Lung (tissue), 12 donors: Measurements from ENCODE around the gene SNCG. TPM values are rescaled to one million over a fixed set of nuclear protein-coding genes. Genes with fewer than 3 reads are reported as not detected.

Experiments
- ATAC-seq: fragments of 200-7000 bp; cut with Tn5 transposase; one replicate; pipeline ENCODE4 v1.9.1; 2020; ENCODE audit warnings: moderate number of reproducible peaks; ENCODE audit not compliant: insufficient read depth, low FRiP score
- DNase-seq, 3 donors: peaks; one replicate each; pipeline ENCODE4 v3.0.0-alpha.2; 2013 to 2017
- H3K27ac ChIP-seq, 2 donors: one replicate each; pipeline ENCODE4 v1.5.1; 2013; ENCODE audit warnings: mild to moderate bottlenecking in 2 of 2, moderate library complexity in 2 of 2, control low read depth in 1 of 2, inconsistent platforms in 1 of 2, low read depth in 1 of 2, low read length in 1 of 2
- H3K27me3 ChIP-seq, 3 donors: one replicate each; pipeline ENCODE4 v1.5.1; 2013; ENCODE audit warnings: low read length in 2 of 3; ENCODE audit not compliant: control insufficient read depth in 3 of 3, insufficient read depth in 3 of 3
- H3K36me3 ChIP-seq, 4 donors: one replicate each; pipeline ENCODE4 v1.5.1; 2013; ENCODE audit warnings: low read length in 4 of 4, mild to moderate bottlenecking in 1 of 4, moderate library complexity in 1 of 4; ENCODE audit not compliant: control insufficient read depth in 4 of 4, insufficient read depth in 4 of 4
- H3K4me1 ChIP-seq, 5 donors: one replicate each; pipeline ENCODE4 v1.5.1; 2013; ENCODE audit warnings: low read length in 5 of 5, mild to moderate bottlenecking in 2 of 5, moderate library complexity in 1 of 5; ENCODE audit not compliant: control insufficient read depth in 5 of 5, insufficient read depth in 5 of 5
- H3K4me3 ChIP-seq: one replicate; pipeline ENCODE4 v1.5.1; 2013; ENCODE audit warnings: mild to moderate bottlenecking, control low read depth, moderate library complexity
- H3K9ac ChIP-seq, 2 donors: one replicate each; pipeline ENCODE4 v1.5.1; 2013; ENCODE audit warnings: low read length in 2 of 2, control low read depth in 1 of 2; ENCODE audit not compliant: insufficient read depth in 1 of 2
- H3K9me3 ChIP-seq, 4 donors: one replicate each; pipeline ENCODE4 v1.5.1; 2013; ENCODE audit warnings: low read length in 3 of 4, mild to moderate bottlenecking in 1 of 4, moderate library complexity in 1 of 4; ENCODE audit not compliant: control insufficient read depth in 4 of 4, insufficient read depth in 3 of 4
- WGBS, 2 donors: extraction: QIAGEN DNeasy Blood & Tissue Kit; methylation state at CpG; one replicate each; pipeline ENCODE4 v1.1.7; 2013; 5-methylcytosine and 5-hydroxymethylcytosine counted together
- polyA plus RNA-seq, 2 donors: library from polyadenylated mRNA; stranded (reverse); fragments of 200-250 nt; gene quantifications; one replicate each; pipeline ENCODE4 v1.2.1, GENCODE V29; 2013
- total RNA-seq, 2 donors: library from RNA; depleted of rRNA in 1 of 2; stranded (reverse); fragments of >200 nt in 1 of 2; gene quantifications; one replicate each; pipeline ENCODE4 v1.2.1, GENCODE V29; 2014 to 2021
- TF ChIP-seq, protein P1 (sequence below): IDR thresholded peaks from 2 replicates; pipeline ENCODE4 v1.5.1; 2012; ENCODE audit warnings: mild to moderate bottlenecking; ENCODE audit errors: control extremely low read depth, extremely low read depth
- donor health status: control.
- donor health status: control.
- donor health status: Bipolar disorder and iron deficiency.
- donor health status: healthy.
- donor health status: DM: yes; HTN: yes; CAD: no.

SNCG gene
- total and polyA plus RNA-seq, 4 donors: 2.3 to 32.8 (median 14.3) TPM

DNA sequence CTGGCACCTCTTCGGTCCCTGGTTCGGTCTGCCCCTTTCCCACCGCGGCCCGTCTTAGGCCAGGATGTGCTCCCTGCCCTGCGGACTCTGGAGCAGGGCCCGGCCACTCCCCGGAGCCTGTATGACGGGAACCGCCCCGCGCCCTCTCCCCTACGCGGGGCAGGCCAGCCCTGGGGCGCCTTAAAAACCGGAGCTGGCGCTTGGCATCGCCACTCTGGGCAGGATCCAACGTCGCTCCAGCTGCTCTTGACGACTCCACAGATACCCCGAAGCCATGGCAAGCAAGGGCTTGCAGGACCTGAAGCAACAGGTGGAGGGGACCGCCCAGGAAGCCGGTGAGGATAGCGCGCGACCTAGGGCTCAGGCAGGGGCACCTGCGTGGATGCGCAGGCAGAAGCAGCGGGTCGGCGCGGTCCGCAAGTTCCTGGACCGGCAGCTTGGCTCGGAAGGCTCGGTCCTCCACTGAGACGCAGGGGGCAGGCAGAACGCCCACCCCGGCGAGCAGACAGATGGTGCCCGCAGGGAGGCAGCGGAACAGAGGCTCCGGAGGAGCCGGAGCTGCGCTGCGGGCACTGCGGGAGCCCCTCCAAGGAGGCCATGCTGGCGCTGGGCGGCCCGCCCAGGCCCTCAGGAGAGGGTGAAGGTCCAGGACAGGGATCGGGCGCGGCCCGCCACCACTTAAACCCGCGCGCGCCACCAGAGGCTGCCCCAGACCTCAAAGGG lies 10.0 kb downstream of the SNCG start, which contains the start of gene ADIRF:
Gene ADIRF (plus strand): TSS at position 212 of the 723 bp plus-strand sequence. CDS start 63 bp downstream, at position 275.
- TF ChIP-seq, protein P1, sequence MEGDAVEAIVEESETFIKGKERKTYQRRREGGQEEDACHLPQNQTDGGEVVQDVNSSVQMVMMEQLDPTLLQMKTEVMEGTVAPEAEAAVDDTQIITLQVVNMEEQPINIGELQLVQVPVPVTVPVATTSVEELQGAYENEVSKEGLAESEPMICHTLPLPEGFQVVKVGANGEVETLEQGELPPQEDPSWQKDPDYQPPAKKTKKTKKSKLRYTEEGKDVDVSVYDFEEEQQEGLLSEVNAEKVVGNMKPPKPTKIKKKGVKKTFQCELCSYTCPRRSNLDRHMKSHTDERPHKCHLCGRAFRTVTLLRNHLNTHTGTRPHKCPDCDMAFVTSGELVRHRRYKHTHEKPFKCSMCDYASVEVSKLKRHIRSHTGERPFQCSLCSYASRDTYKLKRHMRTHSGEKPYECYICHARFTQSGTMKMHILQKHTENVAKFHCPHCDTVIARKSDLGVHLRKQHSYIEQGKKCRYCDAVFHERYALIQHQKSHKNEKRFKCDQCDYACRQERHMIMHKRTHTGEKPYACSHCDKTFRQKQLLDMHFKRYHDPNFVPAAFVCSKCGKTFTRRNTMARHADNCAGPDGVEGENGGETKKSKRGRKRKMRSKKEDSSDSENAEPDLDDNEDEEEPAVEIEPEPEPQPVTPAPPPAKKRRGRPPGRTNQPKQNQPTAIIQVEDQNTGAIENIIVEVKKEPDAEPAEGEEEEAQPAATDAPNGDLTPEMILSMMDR: no peak
- H3K27me3 ChIP-seq: peaks cover 0 to 13% (median 6%) of the 10 kb centered on the region in 3 donors
- DNase-seq: no peak
- peak within 1 kb of the TSS; percentile 45 to 98 for H3K27ac ChIP-seq
- 13 to 14% methylated on average over 52 to 59 of the region's 59 CpGs for WGBS, 2 donors
- ATAC-seq: no peak
- no peaks in the 10 kb centered on the region for H3K36me3 ChIP-seq
- no peaks in the 10 kb centered on the region for H3K9me3 ChIP-seq
- H3K4me1 ChIP-seq: peaks cover 0 to 51% (median 32%) of the 10 kb centered on the region in 5 donors
- H3K9ac ChIP-seq: peak within 1 kb of the TSS in 1 of 2 donors; percentile 49
- H3K4me3 ChIP-seq: peak within 1 kb of the TSS; percentile 74

DNA sequence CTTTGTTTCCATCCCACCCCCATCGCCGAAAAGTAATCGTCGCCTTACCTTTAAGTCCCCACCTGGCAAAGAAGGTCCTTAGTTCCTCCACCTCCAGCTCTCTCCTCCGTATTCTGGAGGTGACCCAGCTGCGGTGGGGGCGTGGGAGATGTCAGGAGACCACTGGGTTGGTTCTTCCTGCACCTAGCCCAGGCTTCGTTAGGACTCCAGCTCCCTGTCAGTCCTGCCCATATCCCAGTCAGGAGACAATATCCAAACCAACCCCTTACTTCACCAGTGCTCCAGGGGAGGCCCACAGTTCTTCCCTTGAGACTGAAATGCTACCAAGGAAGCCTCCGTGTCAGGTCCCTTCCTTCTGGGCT lies 10.6 kb downstream of the SNCG start:
- Histone ChIP-seq H3K36me3 (no peaks in the 10 kb centered on the region), H3K4me1 (peaks cover 0 to 51% (median 32%) of the 10 kb centered on the region in 5 donors), H3K4me3 (peak overlapping the region; percentile 74), H3K27me3 (peaks cover 0 to 13% (median 6%) of the 10 kb centered on the region in 3 donors), H3K27ac (peak overlapping the region; percentile 45 to 98), H3K9ac (peak overlapping the region in 1 of 2 donors; percentile 23), H3K9me3 (no peaks in the 10 kb centered on the region)
- TF ChIP-seq, protein P1: no peak
- WGBS, 2 donors: 43 to 52% methylated on average over 9 of the region's 9 CpGs
- no peak for DNase-seq
- ATAC-seq: no peak

DNA sequence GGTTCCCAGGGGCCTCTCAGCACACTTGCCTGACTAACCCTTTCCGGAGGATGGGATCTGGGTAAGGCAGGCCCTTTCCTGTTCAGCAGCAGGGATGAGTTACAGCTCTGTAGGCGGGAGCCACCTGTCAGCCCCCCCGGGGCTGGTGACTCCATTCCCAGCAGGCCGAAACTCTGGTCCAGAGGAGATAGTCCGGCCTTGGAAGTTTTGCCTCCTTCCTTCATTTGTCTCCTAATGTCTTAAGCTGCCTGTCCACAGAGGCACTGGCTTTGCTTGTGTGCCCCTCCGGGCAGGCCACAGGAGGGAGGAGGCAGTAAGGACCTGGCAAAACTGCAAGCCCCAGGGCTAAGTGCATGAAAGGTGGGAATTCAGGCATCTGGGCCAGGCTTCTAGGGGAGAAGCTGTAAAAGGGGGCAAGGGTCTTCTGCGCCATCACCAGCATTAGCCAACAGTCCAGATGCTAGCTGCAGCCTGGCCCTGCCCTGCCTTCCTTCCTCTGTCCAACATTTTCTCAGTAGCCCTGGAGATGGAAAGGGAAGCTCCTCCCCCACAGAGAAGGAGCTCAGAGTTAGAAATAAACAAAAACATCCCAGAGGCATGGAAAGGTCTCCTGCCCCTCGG lies 11.1 kb downstream of the SNCG start:
- peak overlapping the region; percentile 74 for H3K4me3 ChIP-seq
- H3K4me1 ChIP-seq: peaks cover 0 to 51% (median 35%) of the 10 kb centered on the region in 5 donors
- peak; percentile 57 to 78 (median 73) for DNase-seq
- TF ChIP-seq, protein P1: no peak
- H3K36me3 ChIP-seq: no peaks in the 10 kb centered on the region
- peaks cover 0 to 13% (median 6%) of the 10 kb centered on the region in 3 donors for H3K27me3 ChIP-seq
- WGBS, 2 donors: 37 to 64% methylated on average over 7 to 8 of the region's 8 CpGs
- no peak overlapping the region for H3K9ac ChIP-seq
- ATAC-seq: no peak
- peak overlapping the region; percentile 17 to 98 for H3K27ac ChIP-seq
- H3K9me3 ChIP-seq: no peaks in the 10 kb centered on the region
